NCI-H146 (cell line): Measurements from ENCODE around the gene TBX5.

Experiments used
- DNase-seq: peaks from one replicate; lab custom pipeline; 2025; lab: John Stamatoyannopoulos, UW

The TBX5 gene

GRCh38 chr12:114405519-114406271 lies at the start of gene TBX5:
Gene TBX5, minus strand, starts transcription at chr12:114406144. Its CDS starts 2,246 bp downstream, at chr12:114403898.
- DNase-seq, result no peak

- no peak for DNase-seq
Observed at GRCh38 chr12:114451657-114452056, 45.7 kb upstream of the TBX5 start.

- no peak for DNase-seq
Observed at GRCh38 chr12:114450515-114451300, 44.8 kb upstream of the TBX5 start.

- no peak for DNase-seq
Observed at GRCh38 chr12:114450019-114450418, 44.1 kb upstream of the TBX5 start.

GRCh38 chr12:114448618-114448933 lies 42.6 kb upstream of the TBX5 start:
- DNase-seq, result no peak

- no peak for DNase-seq
Observed at GRCh38 chr12:114447799-114448617, 42.1 kb upstream of the TBX5 start.

GRCh38 chr12:114447274-114447716 lies 41.4 kb upstream of the TBX5 start:
- DNase-seq, result no peak

- DNase-seq, result no peak
Observed at GRCh38 chr12:114445401-114446323, 39.7 kb upstream of the TBX5 start.

GRCh38 chr12:114444422-114445279 lies 38.7 kb upstream of the TBX5 start:
- no peak for DNase-seq

GRCh38 chr12:114443607-114444421 lies 37.9 kb upstream of the TBX5 start:
- no peak for DNase-seq

- no peak for DNase-seq
Observed at GRCh38 chr12:114442578-114442977, 36.6 kb upstream of the TBX5 start.

GRCh38 chr12:114441545-114441944 lies 35.6 kb upstream of the TBX5 start:
- no peak for DNase-seq

GRCh38 chr12:114441039-114441383 lies 35.1 kb upstream of the TBX5 start:
- DNase-seq, result no peak

GRCh38 chr12:114440270-114441038 lies 34.5 kb upstream of the TBX5 start:
- no peak for DNase-seq

- DNase-seq, result no peak
Observed at GRCh38 chr12:114439817-114440216, 33.9 kb upstream of the TBX5 start.

- no peak for DNase-seq
Observed at GRCh38 chr12:114439261-114439683, 33.3 kb upstream of the TBX5 start.

GRCh38 chr12:114438635-114439256 lies 32.8 kb upstream of the TBX5 start:
- DNase-seq, result no peak

- no peak for DNase-seq
Observed at GRCh38 chr12:114434341-114434740, 28.4 kb upstream of the TBX5 start.
